Upper lobe of right lung (tissue), 1 donor: Measurements from ENCODE around the gene PLCH1. TPM values are rescaled to one million over a fixed set of nuclear protein-coding genes. Genes with fewer than 3 reads are reported as not detected.

ENCODE experiments used
- ATAC-seq: fragments of 200-7000 bp; cut with Tn5 transposase; one replicate; pipeline ENCODE4 v1.9.1; 2020; ENCODE audit warnings: mild to moderate bottlenecking, moderate library complexity
- DNase-seq: peaks from one replicate; pipeline ENCODE4 v3.0.0-alpha.2; 2020
- H3K27ac ChIP-seq: fragments of 200-600 bp; one replicate; pipeline ENCODE4 v1.8.0; 2022
- H3K27me3 ChIP-seq: fragments of 200-600 bp; one replicate; pipeline ENCODE4 v1.8.0; 2022; ENCODE audit warnings: mild to moderate bottlenecking
- H3K36me3 ChIP-seq: fragments of 200-600 bp; one replicate; pipeline ENCODE4 v1.8.0; 2022
- H3K4me1 ChIP-seq: fragments of 200-600 bp; one replicate; pipeline ENCODE4 v1.8.0; 2022
- H3K4me3 ChIP-seq: fragments of 200-600 bp; one replicate; pipeline ENCODE4 v1.8.0; 2022; ENCODE audit warnings: mild to moderate bottlenecking
- H3K9me3 ChIP-seq: fragments of 200-600 bp; one replicate; pipeline ENCODE4 v1.8.0; 2022
- intact Hi-C: fragments of 100-400 bp; cut with DNase I; formaldehyde crosslinking; loops from one replicate; pipeline ENCODE4 v1.11.0; 2022
- total RNA-seq: library from RNA; stranded (reverse); fragmentation: NEBNext Ultra II Directional; extraction: Animal tissue kit (Norgen Biotek cat#: 25700); gene quantifications from one replicate; pipeline ENCODE4 v1.2.1, GENCODE V29; 2021
- TF ChIP-seq, protein P1 (sequence below): fragments of 200-600 bp; IDR thresholded peaks from one replicate; pipeline ENCODE4 v1.8.0; 2022; ENCODE audit warnings: antibody characterized with exemption
- donor health status: DM: no; HTN: yes; CAD: no; lungs with severe emphysema.

Gene PLCH1
- total RNA-seq, 1 donor from 2014 or later, result 12.1 TPM

DNA sequence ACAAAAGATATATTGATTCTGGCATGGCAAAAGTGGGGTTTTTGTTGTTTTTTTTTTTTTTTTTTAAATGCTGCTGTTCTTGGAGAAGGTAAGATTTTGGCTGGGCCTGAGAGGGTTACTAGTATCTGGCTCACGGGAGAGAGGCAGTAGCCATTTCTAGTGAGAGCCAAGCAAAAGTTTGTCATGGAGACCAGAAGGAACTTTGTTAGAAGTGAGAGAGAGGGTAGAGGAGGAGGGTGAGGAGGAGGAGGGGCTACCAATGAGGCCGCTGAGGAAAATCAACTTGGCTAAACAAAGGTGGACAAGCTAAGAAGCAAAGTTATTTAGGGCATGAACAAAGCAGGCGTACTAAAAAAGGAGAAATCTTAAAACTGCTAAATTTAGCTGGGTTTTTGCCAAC lies 402.5 kb downstream of the PLCH1 start:
- intact Hi-C loops, result no loop called here
- TF ChIP-seq, protein P1, sequence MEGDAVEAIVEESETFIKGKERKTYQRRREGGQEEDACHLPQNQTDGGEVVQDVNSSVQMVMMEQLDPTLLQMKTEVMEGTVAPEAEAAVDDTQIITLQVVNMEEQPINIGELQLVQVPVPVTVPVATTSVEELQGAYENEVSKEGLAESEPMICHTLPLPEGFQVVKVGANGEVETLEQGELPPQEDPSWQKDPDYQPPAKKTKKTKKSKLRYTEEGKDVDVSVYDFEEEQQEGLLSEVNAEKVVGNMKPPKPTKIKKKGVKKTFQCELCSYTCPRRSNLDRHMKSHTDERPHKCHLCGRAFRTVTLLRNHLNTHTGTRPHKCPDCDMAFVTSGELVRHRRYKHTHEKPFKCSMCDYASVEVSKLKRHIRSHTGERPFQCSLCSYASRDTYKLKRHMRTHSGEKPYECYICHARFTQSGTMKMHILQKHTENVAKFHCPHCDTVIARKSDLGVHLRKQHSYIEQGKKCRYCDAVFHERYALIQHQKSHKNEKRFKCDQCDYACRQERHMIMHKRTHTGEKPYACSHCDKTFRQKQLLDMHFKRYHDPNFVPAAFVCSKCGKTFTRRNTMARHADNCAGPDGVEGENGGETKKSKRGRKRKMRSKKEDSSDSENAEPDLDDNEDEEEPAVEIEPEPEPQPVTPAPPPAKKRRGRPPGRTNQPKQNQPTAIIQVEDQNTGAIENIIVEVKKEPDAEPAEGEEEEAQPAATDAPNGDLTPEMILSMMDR, result no peak
- Histone ChIP-seq H3K27ac (no peak overlapping the region), H3K9me3 (no peaks in the 10 kb centered on the region), H3K36me3 (no peaks in the 10 kb centered on the region), H3K4me1 (no peaks in the 10 kb centered on the region), H3K27me3 (no peaks in the 10 kb centered on the region), H3K4me3 (no peak overlapping the region)
- ATAC-seq (no peak), DNase-seq (no peak)

DNA sequence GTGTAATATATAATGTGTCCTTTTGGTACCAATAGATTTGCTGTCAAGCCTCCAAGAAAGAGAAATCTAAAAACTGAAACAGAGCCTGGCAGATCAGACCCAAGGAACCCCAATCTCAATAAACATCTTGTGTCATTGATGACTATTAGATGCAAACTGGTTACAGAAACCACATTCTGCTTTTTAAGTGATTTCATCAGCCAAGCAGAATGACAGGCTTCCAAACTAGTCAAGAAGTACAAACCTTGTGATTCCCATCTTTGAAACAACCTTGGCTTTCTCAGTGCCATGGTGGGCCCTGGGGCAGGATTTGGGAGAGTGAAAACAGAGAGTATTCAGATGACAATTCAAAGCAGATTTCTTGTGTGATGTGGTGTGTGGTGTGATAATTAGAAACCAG lies 405.8 kb downstream of the PLCH1 start:
- no peak overlapping the region for H3K27ac ChIP-seq
- intact Hi-C loops, result no loop called here
- no peaks in the 10 kb centered on the region for H3K9me3 ChIP-seq
- TF ChIP-seq, protein P1, result no peak
- no peak for DNase-seq
- no peaks in the 10 kb centered on the region for H3K27me3 ChIP-seq
- no peak for ATAC-seq
- no peaks in the 10 kb centered on the region for H3K36me3 ChIP-seq
- no peaks in the 10 kb centered on the region for H3K4me1 ChIP-seq
- H3K4me3 ChIP-seq, result no peak overlapping the region

DNA sequence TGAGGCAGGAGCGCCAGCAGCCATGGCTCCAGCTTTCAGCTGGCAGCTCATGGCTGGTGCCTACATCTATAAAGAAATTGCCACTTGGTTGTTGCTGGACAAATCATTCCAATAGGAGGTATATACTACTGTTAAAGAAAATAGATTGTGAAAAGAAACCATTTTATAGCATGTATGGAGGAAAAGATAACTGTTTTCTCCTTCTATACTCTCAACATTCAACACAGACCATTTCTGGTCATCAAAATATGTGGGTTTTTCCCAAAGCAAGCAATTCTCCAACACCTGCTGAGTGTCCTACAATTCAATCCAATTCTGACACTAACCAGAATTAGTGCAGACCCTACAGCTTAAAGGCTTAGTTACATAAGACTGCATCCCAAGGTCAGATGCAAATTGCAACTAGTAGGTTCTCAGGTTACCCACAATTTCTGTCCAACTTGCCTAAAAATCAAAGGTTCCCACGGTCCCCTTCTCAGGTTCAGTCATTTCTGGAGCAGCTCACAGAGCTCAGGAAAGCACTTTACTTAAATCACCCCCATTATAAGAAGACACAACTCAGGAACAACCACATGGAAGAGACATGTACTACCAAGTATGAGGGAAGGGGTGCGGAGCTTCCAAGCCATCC lies 409.0 kb downstream of the PLCH1 start:
- ATAC-seq (no peak), DNase-seq (no peak)
- H3K9me3 ChIP-seq, result no peaks in the 10 kb centered on the region
- TF ChIP-seq, protein P1, result no peak
- no peaks in the 10 kb centered on the region for H3K4me1 ChIP-seq
- no peak overlapping the region for H3K27ac ChIP-seq
- no peak overlapping the region for H3K4me3 ChIP-seq
- H3K36me3 ChIP-seq, result no peaks in the 10 kb centered on the region
- intact Hi-C loops, result no loop called here
- H3K27me3 ChIP-seq, result no peaks in the 10 kb centered on the region

DNA sequence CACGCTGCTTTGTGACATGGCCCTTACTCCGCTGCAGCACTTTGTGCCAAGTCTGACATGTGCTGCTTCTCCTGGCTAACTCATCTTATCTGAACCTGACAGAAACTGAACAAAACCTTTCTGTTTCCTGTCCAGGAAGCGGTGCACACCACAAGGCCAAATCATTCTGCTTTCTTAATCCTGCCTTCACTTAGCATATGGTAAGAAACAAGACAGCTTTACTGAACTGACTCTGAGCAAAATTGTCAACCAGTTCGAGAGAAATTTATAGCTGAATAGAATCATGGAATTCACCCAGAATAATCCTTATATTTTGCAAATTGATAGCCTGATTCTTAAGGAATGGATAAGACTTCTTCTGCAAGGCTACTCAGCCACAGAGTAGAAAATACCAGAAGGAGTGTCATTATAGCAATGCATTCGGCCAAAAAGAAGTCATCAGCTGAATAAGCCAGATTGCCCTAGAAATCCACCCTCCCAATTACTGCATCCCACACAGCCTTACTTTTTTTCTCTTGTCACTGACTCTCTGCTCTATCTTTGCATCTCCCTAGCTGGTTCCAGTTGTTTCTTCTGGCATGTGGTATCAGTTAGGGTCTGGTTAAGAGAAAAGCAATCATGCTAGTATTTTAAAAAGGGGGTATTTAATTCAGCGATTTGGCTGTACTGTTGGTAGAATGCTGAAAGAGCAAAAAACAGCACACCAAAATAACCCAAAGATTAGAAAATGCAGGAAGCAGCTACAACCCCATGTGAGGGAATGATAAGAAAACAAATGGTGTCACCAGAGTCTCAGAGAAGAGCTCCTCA lies 409.8 kb downstream of the PLCH1 start:
- Histone ChIP-seq H3K4me3 (no peak overlapping the region), H3K9me3 (no peaks in the 10 kb centered on the region), H3K27me3 (no peaks in the 10 kb centered on the region), H3K27ac (no peak overlapping the region), H3K4me1 (no peaks in the 10 kb centered on the region), H3K36me3 (no peaks in the 10 kb centered on the region)
- TF ChIP-seq, protein P1, result no peak
- no peak for ATAC-seq
- intact Hi-C loops, result no loop called here
- DNase-seq, result no peak

DNA sequence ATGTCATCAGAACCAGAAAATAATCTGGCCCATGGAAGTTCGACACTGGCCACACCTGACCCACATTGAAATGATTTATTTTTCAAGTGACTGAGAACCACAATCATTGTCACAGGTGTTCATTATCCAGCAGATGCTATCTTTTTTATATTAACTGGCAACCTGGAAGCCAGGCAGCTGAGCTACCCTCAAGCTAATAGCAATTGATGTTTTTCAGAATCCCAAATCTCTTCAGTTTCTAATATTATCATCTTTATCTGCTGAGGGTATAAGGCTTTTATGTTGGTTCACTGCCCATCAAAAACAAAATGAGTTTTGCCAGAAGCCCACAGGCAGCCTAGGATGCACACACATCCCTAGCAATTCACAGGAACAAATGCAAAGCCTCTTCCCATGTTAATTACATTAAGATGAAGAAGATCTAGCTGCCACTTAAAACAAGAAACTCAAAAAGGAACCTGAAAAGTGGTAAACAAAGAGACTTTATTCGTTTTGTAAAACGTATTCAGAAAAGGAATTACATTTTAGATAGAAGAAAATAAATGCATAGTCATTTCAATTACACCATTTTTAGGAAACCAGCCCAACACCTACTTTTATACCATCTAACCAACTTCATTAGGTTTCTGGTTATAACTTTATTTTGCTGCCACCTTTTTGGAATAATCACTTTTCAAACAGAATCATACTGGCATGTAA lies 410.5 kb downstream of the PLCH1 start:
- TF ChIP-seq, protein P1, result no peak
- Histone ChIP-seq H3K27ac (no peak overlapping the region), H3K9me3 (no peaks in the 10 kb centered on the region), H3K4me1 (no peaks in the 10 kb centered on the region), H3K27me3 (no peaks in the 10 kb centered on the region), H3K4me3 (no peak overlapping the region), H3K36me3 (no peaks in the 10 kb centered on the region)
- ATAC-seq (no peak), DNase-seq (no peak)
- intact Hi-C loops, result no loop called here
